ENCODE data around the gene STMP1. TPM values are rescaled to one million over a fixed set of nuclear protein-coding genes. Genes with fewer than 3 reads are reported as not detected.
"Not testable (repeated sequence)": the region's sequence is repeated elsewhere in the genome, so short reads cannot be mapped to it uniquely, and the experiment has no call there.

The STMP1 gene
- total RNA-seq, 1 donor from 2014 or later: 10.1 TPM

- Histone ChIP-seq H3K27ac (no peak overlapping the region), H3K36me3 (peaks cover 33 to 69% of the 10 kb centered on the region in 2 donors), H3K4me1 (peaks cover 0 to 4% of the 10 kb centered on the region in 2 donors), H3K9me3 (no peaks in the 10 kb centered on the region), H3K27me3 (no peaks in the 10 kb centered on the region), H3K4me3 (no peak overlapping the region)
- DNase-seq (ENCODE audit: low spot score in 2 of 2): peak in 1 of 2 donors; percentile 74
- intact Hi-C loops (cut with DNase I): loop anchor here (2.0 kb wide), 1 partner anchor 24 kb away; no protein-coding TSS in a partner anchor
- TF ChIP-seq CTCF (IDR thresholded peaks at IDR 0.05): peak; percentile 45 to 81 (median 78)
These were observed 41.1 kb upstream of the STMP1 start for GRCh38 chr7:135620980-135621850.

- Histone ChIP-seq H3K36me3 (peaks cover 30 to 59% of the 10 kb centered on the region in 2 donors), H3K27ac (no peak overlapping the region), H3K4me1 (no peaks in the 10 kb centered on the region), H3K27me3 (no peaks in the 10 kb centered on the region), H3K9me3 (no peaks in the 10 kb centered on the region), H3K4me3 (no peak overlapping the region)
- no peak for DNase-seq (ENCODE audit: low spot score in 2 of 2)
- no peak for TF ChIP-seq CTCF (IDR thresholded peaks at IDR 0.05)
- intact Hi-C loops (cut with DNase I): no loop called here
These were observed 28.0 kb upstream of the STMP1 start for GRCh38 chr7:135634191-135634878.

- H3K36me3 ChIP-seq: peaks cover 19 to 74% of the 10 kb centered on the region in 2 donors
- intact Hi-C loops (cut with DNase I); DNase-seq (ENCODE audit: low spot score in 2 of 2); H3K27me3 ChIP-seq; H3K27ac ChIP-seq; H3K4me3 ChIP-seq; H3K4me1 ChIP-seq; H3K9me3 ChIP-seq: not testable (repeated sequence)
These were observed 22.6 kb upstream of the STMP1 start for GRCh38 chr7:135639690-135640089.

- no peak overlapping the region for H3K27ac ChIP-seq
- H3K27me3 ChIP-seq: no peaks in the 10 kb centered on the region
- peaks cover 9 to 52% of the 10 kb centered on the region in 2 donors for H3K36me3 ChIP-seq
- H3K4me1 ChIP-seq: no peaks in the 10 kb centered on the region
- TF ChIP-seq CTCF (IDR thresholded peaks at IDR 0.05): no peak
- no peaks in the 10 kb centered on the region for H3K9me3 ChIP-seq
- no peak overlapping the region for H3K4me3 ChIP-seq
- intact Hi-C loops (cut with DNase I): loop anchor here (2.0 kb wide), 2 partner anchors 23 to 363 kb away; no protein-coding TSS in a partner anchor
- DNase-seq (ENCODE audit: low spot score in 2 of 2): no peak
These were observed 18.2 kb upstream of the STMP1 start for GRCh38 chr7:135644154-135644553.

- Histone ChIP-seq H3K4me3 (no peak overlapping the region), H3K27ac (no peak overlapping the region), H3K9me3 (no peaks in the 10 kb centered on the region), H3K4me1 (no peaks in the 10 kb centered on the region), H3K27me3 (no peaks in the 10 kb centered on the region), H3K36me3 (peaks cover 6 to 46% of the 10 kb centered on the region in 2 donors)
- intact Hi-C loops (cut with DNase I): loop anchor here (2.0 kb wide), 2 partner anchors 24 to 364 kb away; no protein-coding TSS in a partner anchor
- DNase-seq (ENCODE audit: low spot score in 2 of 2): no peak
- no peak for TF ChIP-seq CTCF (IDR thresholded peaks at IDR 0.05)
These were observed 17.6 kb upstream of the STMP1 start for GRCh38 chr7:135644729-135645128.

Data from ascending aorta (tissue), 2 donors.